Parathyroid adenoma (tissue), 2 donors: Measurements from ENCODE around the gene CHAC1.

Experiments used
- H2AFZ ChIP-seq: fragments of 300-600 bp; sonication (generic); one replicate; pipeline ENCODE4 v1.7.0; 2017; ENCODE audit warnings: antibody characterized with exemption, mild to moderate bottlenecking
- H3K27ac ChIP-seq: fragments of 300-600 bp; sonication (generic); one replicate; pipeline ENCODE4 v1.7.0; 2017
- H3K27me3 ChIP-seq: fragments of 300-600 bp; sonication (generic); one replicate; pipeline ENCODE4 v1.7.0; 2017; ENCODE audit warnings: low read length; ENCODE audit not compliant: control insufficient read depth, insufficient read depth
- H3K36me3 ChIP-seq: fragments of 300-600 bp; sonication (generic); one replicate; pipeline ENCODE4 v1.7.0; 2017; ENCODE audit warnings: low read length; ENCODE audit not compliant: control insufficient read depth, insufficient read depth
- H3K4me1 ChIP-seq: fragments of 300-600 bp; sonication (generic); one replicate; pipeline ENCODE4 v1.7.0; 2017; ENCODE audit warnings: control low read depth
- H3K4me2 ChIP-seq: fragments of 300-600 bp; sonication (generic); one replicate; pipeline ENCODE4 v1.7.0; 2017; ENCODE audit warnings: low read length
- H3K4me3 ChIP-seq: fragments of 300-600 bp; sonication (generic); one replicate; pipeline ENCODE4 v1.7.0; 2017; ENCODE audit warnings: low read depth, low read length
- H3K79me2 ChIP-seq: fragments of 300-600 bp; sonication (generic); one replicate; pipeline ENCODE4 v1.7.0; 2017; ENCODE audit warnings: control low read depth
- H3K9ac ChIP-seq: fragments of 300-600 bp; sonication (generic); one replicate; pipeline ENCODE4 v1.7.0; 2017; ENCODE audit warnings: mild to moderate bottlenecking
- H3K9me3 ChIP-seq: fragments of 300-600 bp; sonication (generic); one replicate; pipeline ENCODE4 v1.7.0; 2017; ENCODE audit warnings: low read length; ENCODE audit not compliant: control insufficient read depth
- CTCF ChIP-seq: fragments of 300-600 bp; sonication (generic); IDR thresholded peaks from one replicate; pipeline ENCODE4 v1.7.0; 2017; ENCODE audit warnings: antibody characterized with exemption, mild to moderate bottlenecking
- donor health status: primary hyperparathyroidism.

CHAC1 gene

DNA sequence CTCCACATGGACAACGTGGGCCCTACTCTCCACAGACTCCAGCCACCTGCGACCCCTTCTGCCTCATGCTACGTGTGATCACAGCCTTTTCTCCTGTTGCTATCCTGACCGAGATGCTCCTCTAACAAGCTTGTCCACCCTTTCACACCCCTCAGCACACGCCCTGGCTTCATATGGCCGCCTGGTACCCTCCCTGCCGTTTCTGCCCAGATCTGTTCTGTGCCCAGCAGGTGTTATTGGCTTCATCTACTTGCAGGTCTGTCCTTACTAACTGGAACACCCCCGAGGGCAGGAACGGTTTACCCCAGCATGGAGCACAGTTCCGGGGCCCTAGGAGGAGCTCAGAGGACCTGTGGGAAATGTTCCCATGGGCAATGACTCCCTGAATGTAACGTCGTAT is 9.9 kb downstream of the CHAC1 start:
- Histone ChIP-seq H3K4me2 (no peak overlapping the region), H2AFZ (no peak overlapping the region), H3K36me3 (no peaks in the 10 kb centered on the region), H3K4me1 (no peaks in the 10 kb centered on the region), H3K9me3 (no peaks in the 10 kb centered on the region), H3K27ac (no peak overlapping the region), H3K27me3 (no peaks in the 10 kb centered on the region), H3K4me3 (no peak overlapping the region), H3K79me2 (no peaks in the 10 kb centered on the region), H3K9ac (no peak overlapping the region)
- TF ChIP-seq CTCF, result no peak

- H3K36me3 ChIP-seq, result no peaks in the 10 kb centered on the region
- no peaks in the 10 kb centered on the region for H3K27me3 ChIP-seq
- no peaks in the 10 kb centered on the region for H3K79me2 ChIP-seq
- TF ChIP-seq CTCF, result no peak
- peaks cover 1% of the 10 kb centered on the region for H3K4me1 ChIP-seq
- H3K9ac ChIP-seq, result no peak overlapping the region
- no peak overlapping the region for H3K27ac ChIP-seq
- H3K4me2 ChIP-seq, result no peak overlapping the region
- no peaks in the 10 kb centered on the region for H3K9me3 ChIP-seq
- H2AFZ ChIP-seq, result no peak overlapping the region
- H3K4me3 ChIP-seq, result no peak overlapping the region
These were observed 10.7 kb downstream of the CHAC1 start for GRCh38 chr15:40964006-40964405.

DNA sequence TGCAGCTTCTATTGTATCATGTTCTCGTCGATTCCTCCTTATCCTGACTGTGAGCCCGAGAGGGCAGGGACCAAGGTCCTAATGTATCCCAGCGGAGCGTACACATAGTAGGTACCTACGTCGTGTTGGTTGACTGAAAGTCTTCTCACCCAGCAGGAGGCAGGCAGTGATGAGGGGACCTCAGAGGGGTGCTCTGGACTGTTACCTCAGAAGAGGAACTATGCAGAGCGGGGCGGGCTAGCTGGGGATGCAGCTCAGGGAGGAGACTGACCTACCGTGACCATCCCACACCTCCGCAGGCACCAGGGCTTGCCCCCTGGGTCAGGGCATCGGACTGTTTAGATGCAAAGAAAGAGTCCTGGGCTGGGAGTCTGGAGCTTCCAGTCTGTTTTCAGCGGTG is 11.4 kb downstream of the CHAC1 start:
- Histone ChIP-seq H3K4me1 (peaks cover 3% of the 10 kb centered on the region), H3K27ac (no peak overlapping the region), H2AFZ (no peak overlapping the region), H3K79me2 (no peaks in the 10 kb centered on the region), H3K9ac (no peak overlapping the region), H3K4me2 (no peak overlapping the region), H3K36me3 (no peaks in the 10 kb centered on the region), H3K9me3 (no peaks in the 10 kb centered on the region), H3K4me3 (no peak overlapping the region), H3K27me3 (no peaks in the 10 kb centered on the region)
- no peak for TF ChIP-seq CTCF

DNA sequence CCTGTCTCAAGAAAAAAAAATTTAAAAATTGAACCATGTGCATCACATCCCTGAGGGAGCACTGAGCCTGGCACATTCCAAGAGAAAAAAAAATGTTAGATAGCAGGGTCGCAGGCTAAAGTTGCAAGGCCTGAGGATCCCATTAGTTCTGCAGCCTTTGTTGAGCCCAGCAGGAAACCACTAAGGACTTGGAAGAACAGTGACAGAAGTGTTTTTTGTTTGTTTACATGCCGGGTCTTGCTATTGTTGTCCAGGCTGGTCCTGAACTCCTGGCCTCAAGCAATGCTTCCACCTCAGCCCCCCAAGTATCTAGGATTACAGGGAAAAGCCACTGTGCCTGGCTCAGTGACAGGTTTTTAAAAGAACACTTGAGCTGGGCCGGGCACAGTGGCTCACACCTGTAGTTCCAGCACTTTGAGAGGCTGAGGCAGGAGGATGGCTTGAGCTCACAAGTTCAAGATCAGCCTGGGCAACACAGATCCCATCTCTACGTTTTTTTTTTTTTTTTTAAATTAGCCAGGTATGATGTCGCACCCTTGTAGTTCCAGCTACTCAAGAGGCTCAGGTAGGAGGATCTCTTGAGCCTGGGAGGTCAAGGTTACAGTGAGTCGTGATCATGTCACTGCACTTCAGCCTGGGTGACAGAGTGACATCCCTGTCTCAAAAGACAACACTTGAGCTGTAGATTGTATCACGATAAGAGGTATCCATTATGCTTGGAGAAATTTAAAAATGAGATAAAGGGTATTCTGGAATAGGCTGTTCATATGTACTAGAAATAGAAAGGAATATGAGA is 15.2 kb downstream of the CHAC1 start:
- no peaks in the 10 kb centered on the region for H3K27me3 ChIP-seq
- TF ChIP-seq CTCF, result no peak
- peaks cover 3% of the 10 kb centered on the region for H3K4me1 ChIP-seq
- no peak overlapping the region for H3K9ac ChIP-seq
- no peaks in the 10 kb centered on the region for H3K36me3 ChIP-seq
- H3K4me3 ChIP-seq, result no peak overlapping the region
- H3K27ac ChIP-seq, result no peak overlapping the region
- no peak overlapping the region for H2AFZ ChIP-seq
- H3K4me2 ChIP-seq, result no peak overlapping the region
- no peaks in the 10 kb centered on the region for H3K9me3 ChIP-seq
- H3K79me2 ChIP-seq, result no peaks in the 10 kb centered on the region

GRCh38 chr15:40969363-40969762 is 16.1 kb downstream of the CHAC1 start:
- Histone ChIP-seq H3K27me3 (no peaks in the 10 kb centered on the region), H3K9me3 (no peaks in the 10 kb centered on the region), H3K79me2 (no peaks in the 10 kb centered on the region), H2AFZ (no peak overlapping the region), H3K9ac (no peak overlapping the region), H3K4me1 (peaks cover 3% of the 10 kb centered on the region), H3K4me3 (no peak overlapping the region), H3K4me2 (no peak overlapping the region), H3K27ac (no peak overlapping the region), H3K36me3 (no peaks in the 10 kb centered on the region)
- TF ChIP-seq CTCF, result no peak
